HepG2 (cell line): ENCODE measurements around the gene RBM23. TPM values are rescaled to one million over a fixed set of nuclear protein-coding genes. Genes with fewer than 3 reads are reported as not detected.

Experiments used
- ARNT ChIP-seq: fragments of 450-650 bp; IDR thresholded peaks from 2 replicates; pipeline ENCODE4 v1.6.1; 2017
- CBX5 ChIP-seq: sonication (generic); formaldehyde crosslinking; IDR thresholded peaks from 2 replicates; pipeline ENCODE4 v1.4.0; 2020; ENCODE audit warnings: missing genetic modification reagents, borderline replicate concordance
- HNF4A ChIP-seq: sonication (generic); formaldehyde crosslinking; IDR thresholded peaks from 2 replicates; pipeline ENCODE4 v1.4.0; 2020; ENCODE audit warnings: missing genetic modification reagents
- MAFF ChIP-seq: IDR thresholded peaks from 2 replicates; pipeline ENCODE4 v1.6.1; 2011; ENCODE audit warnings: low read depth, low read length, improper control_type of control experiment
- MATR3 ChIP-seq: sonication (generic); formaldehyde crosslinking; IDR thresholded peaks from 2 replicates; pipeline ENCODE4 v1.4.0; 2020; ENCODE audit warnings: missing genetic modification reagents
- MBNL3 ChIP-seq: fragments of 250-450 bp; sonication (Bioruptor Pico); conservative IDR thresholded peaks from 2 replicates; pipeline ENCODE4 v1.8.0; 2022; ENCODE audit warnings: mild to moderate bottlenecking, inconsistent platforms
- NFKB2 ChIP-seq: sonication (generic); formaldehyde crosslinking; IDR thresholded peaks from 2 replicates; pipeline ENCODE4 v1.4.0; 2020; ENCODE audit warnings: missing genetic modification reagents, borderline replicate concordance
- PCBP2 ChIP-seq: fragments of 200-400 bp; formaldehyde crosslinking; optimal IDR thresholded peaks from 2 replicates; pipeline ENCODE3; 2018; ENCODE audit warnings: low read length, low read depth; ENCODE audit not compliant: poor library complexity, severe bottlenecking
- POLR2AphosphoS5 ChIP-seq: IDR thresholded peaks from 2 replicates; pipeline ENCODE4 v1.6.1; 2012; ENCODE audit warnings: low read depth, low read length
- PPARG ChIP-seq: conservative IDR thresholded peaks from 2 replicates; pipeline ENCODE4 v1.6.1; 2016; ENCODE audit warnings: missing biosample characterization, missing genetic modification reagents
- RORA ChIP-seq: sonication (generic); formaldehyde crosslinking; IDR thresholded peaks from 2 replicates; pipeline ENCODE4 v1.5.0; 2020; ENCODE audit warnings: mild to moderate bottlenecking, missing genetic modification reagents, moderate library complexity
- SMYD3 ChIP-seq: sonication (generic); formaldehyde crosslinking; IDR thresholded peaks from 2 replicates; pipeline ENCODE4 v1.8.1; 2023; ENCODE audit warnings: mild to moderate bottlenecking, missing genetic modification reagents
- SP2 ChIP-seq: sonication (generic); formaldehyde crosslinking; IDR thresholded peaks from 2 replicates; pipeline ENCODE4 v1.5.1; 2020; ENCODE audit warnings: mild to moderate bottlenecking, missing genetic modification reagents
- STAG1 ChIP-seq: sonication (generic); formaldehyde crosslinking; IDR thresholded peaks from 2 replicates; pipeline ENCODE4 v1.4.0; 2020; ENCODE audit warnings: missing genetic modification reagents
- TAF15 ChIP-seq: fragments of 200-400 bp; formaldehyde crosslinking; IDR thresholded peaks from one replicate; pipeline ENCODE4 v1.6.1; 2018; ENCODE audit warnings: mild to moderate bottlenecking, low read depth, low read length; ENCODE audit not compliant: poor library complexity, severe bottlenecking
- TBP ChIP-seq: sonication (generic); formaldehyde crosslinking; IDR thresholded peaks from 2 replicates; pipeline ENCODE4 v1.5.0; 2020; ENCODE audit warnings: missing genetic modification reagents
- THRA ChIP-seq: sonication (generic); formaldehyde crosslinking; IDR thresholded peaks from 2 replicates; pipeline ENCODE4 v1.4.0; 2020; ENCODE audit warnings: missing genetic modification reagents, borderline replicate concordance
- ZBTB43 ChIP-seq: sonication (generic); formaldehyde crosslinking; conservative IDR thresholded peaks from 2 replicates; pipeline ENCODE4 v1.4.0; 2020; ENCODE audit warnings: missing genetic modification reagents
- ZFP91 ChIP-seq: sonication (generic); formaldehyde crosslinking; IDR thresholded peaks from 2 replicates; pipeline ENCODE4 v1.9.0; 2022; ENCODE audit warnings: missing genetic modification reagents, mild to moderate bottlenecking, borderline replicate concordance
- ZMYM3 ChIP-seq: sonication (generic); formaldehyde crosslinking; IDR thresholded peaks from 2 replicates; pipeline ENCODE4 v1.5.1; 2020; ENCODE audit warnings: mild to moderate bottlenecking, missing genetic modification reagents
- ZNF234 ChIP-seq: sonication (generic); formaldehyde crosslinking; conservative IDR thresholded peaks from 2 replicates; pipeline ENCODE4 v1.5.1; 2020; ENCODE audit warnings: mild to moderate bottlenecking, missing genetic modification reagents
- ZNF383 ChIP-seq: sonication (generic); formaldehyde crosslinking; IDR thresholded peaks from 2 replicates; pipeline ENCODE4 v1.4.0; 2020; ENCODE audit warnings: missing genetic modification reagents, mild to moderate bottlenecking, borderline replicate concordance
- ZNF512B ChIP-seq: sonication (generic); formaldehyde crosslinking; IDR thresholded peaks from 2 replicates; pipeline ENCODE4 v1.5.1; 2020; ENCODE audit warnings: missing genetic modification reagents, mild to moderate bottlenecking, borderline replicate concordance
- ZNF720 ChIP-seq: sonication (generic); formaldehyde crosslinking; IDR thresholded peaks from 2 replicates; pipeline ENCODE4 v1.4.0; 2020; ENCODE audit warnings: missing genetic modification reagents
- polyA plus RNA-seq, 8 experiments: library from polyadenylated mRNA; depleted of rRNA in 3 of 8; stranded (reverse) in 7 of 8; unstranded in 1 of 8; fragments of >200 nt; fragmentation: Illumina TruSeq in 4 of 8; extraction: Trizol in 4 of 8; gene quantifications; 2 replicates each; pipeline versions ENCODE4 v1.2.1 to v1.2.3, GENCODE V29; 2011 to 2016; ENCODE audit warnings: low read depth in 4 of 8, missing spikeins in 1 of 8, mixed read lengths in 1 of 8; ENCODE audit not compliant: insufficient read depth in 1 of 8
- total RNA-seq, 5 experiments: library from RNA; depleted of rRNA; stranded (reverse); fragments of >200 nt; fragmentation: Illumina TruSeq; extraction: Trizol; gene quantifications; 2 replicates each; pipeline ENCODE4 v1.2.3, GENCODE V29; 2016; ENCODE audit warnings: low read depth in 1 of 5

The RBM23 gene
- total and polyA plus RNA-seq, 2 of the 13 experiments (the other 11 are each of a cell fraction or from before 2014, with no cell fraction given), result 1.5 to 2.1 TPM

- no peak for TF ChIP-seq ZNF234 (CRISPR knock-in tag)
- peak; percentile 64; the same call in 1 of the 2 replicates for TF ChIP-seq ZMYM3
- peak; percentile 99 for TF ChIP-seq POLR2AphosphoS5
- TF ChIP-seq THRA, result peak; percentile 92
- no peak for TF ChIP-seq RORA
- TF ChIP-seq NFKB2, result peak; percentile 97
- TF ChIP-seq MBNL3 (CRISPR knock-in tag), result no peak
- peak; percentile 85 for TF ChIP-seq SMYD3 (CRISPR knock-in tag)
- peak; percentile 41 for TF ChIP-seq STAG1 (CRISPR knock-in tag)
- TF ChIP-seq ZNF512B (CRISPR knock-in tag), result peak; percentile 83
- TF ChIP-seq ZNF383 (CRISPR knock-in tag), result peak; percentile 98; the same call in 1 of the 2 replicates
- TF ChIP-seq HNF4A (CRISPR knock-in tag), result peak; percentile 55
- TF ChIP-seq ARNT, result no peak
- no peak for TF ChIP-seq MATR3 (CRISPR knock-in tag)
- peak; percentile 94 for TF ChIP-seq SP2
- peak; percentile 96 for TF ChIP-seq CBX5 (CRISPR knock-in tag)
- no peak for TF ChIP-seq TAF15
- peak; percentile 92 for TF ChIP-seq PCBP2
- TF ChIP-seq TBP, result peak; percentile 100
- peak; percentile 96 for TF ChIP-seq ZFP91 (CRISPR knock-in tag)
- TF ChIP-seq PPARG, result peak; percentile 91
- TF ChIP-seq MAFF, result peak; percentile 21; the same call in 1 of the 2 replicates
- TF ChIP-seq ZBTB43 (CRISPR knock-in tag), result peak; percentile 87
- TF ChIP-seq ZNF720, result peak; percentile 95; the same call in 1 of the 2 replicates
Observed at GRCh38 chr14:22929104-22929960, 10.4 kb upstream of the RBM23 start, which contains the start of gene PRMT5 (continued).
